H9 (cell line): ENCODE results near the gene ACKR3. TPM values are rescaled to one million over a fixed set of nuclear protein-coding genes. Genes with fewer than 3 reads are reported as not detected.

Experiments used
- DNase-seq: peaks from one replicate; pipeline ENCODE4 v3.0.0-alpha.2; 2017
- H2AFZ ChIP-seq: one replicate; pipeline ENCODE4 v1.6.1; 2013; ENCODE audit warnings: mild to moderate bottlenecking, low read length, control low read depth, moderate library complexity
- H2AK5ac ChIP-seq: 2 replicates; pipeline ENCODE4 v1.6.1; 2013; ENCODE audit warnings: low read length, control low read depth, mixed read lengths; ENCODE audit not compliant: insufficient read length
- H2BK120ac ChIP-seq: one replicate; pipeline ENCODE4 v1.6.1; 2013; ENCODE audit warnings: low read depth, mild to moderate bottlenecking, low read length, control low read depth, inconsistent platforms; ENCODE audit not compliant: poor library complexity, severe bottlenecking
- H2BK12ac ChIP-seq: 2 replicates; pipeline ENCODE4 v1.6.1; 2013; ENCODE audit warnings: low read length, control low read depth, mixed read lengths, low read depth; ENCODE audit not compliant: insufficient read length
- H2BK15ac ChIP-seq: 2 replicates; pipeline ENCODE4 v1.6.1; 2013; ENCODE audit warnings: low read depth, low read length, control low read depth
- H2BK20ac ChIP-seq: one replicate; pipeline ENCODE4 v1.6.1; 2013; ENCODE audit warnings: low read depth, mild to moderate bottlenecking, low read length, control low read depth, inconsistent platforms; ENCODE audit not compliant: poor library complexity, severe bottlenecking
- H2BK5ac ChIP-seq: 2 replicates; pipeline ENCODE4 v1.6.1; 2013; ENCODE audit warnings: low read length, control low read depth, mixed read lengths; ENCODE audit not compliant: insufficient read length
- H3K14ac ChIP-seq: 2 replicates; pipeline ENCODE4 v1.6.1; 2013; ENCODE audit warnings: low read length, control low read depth; ENCODE audit not compliant: insufficient read depth
- H3K18ac ChIP-seq: 2 replicates; pipeline ENCODE4 v1.6.1; 2013; ENCODE audit warnings: low read depth, mild to moderate bottlenecking, mixed read lengths, low read length, control low read depth; ENCODE audit not compliant: insufficient read length
- H3K23ac ChIP-seq: 2 replicates; pipeline ENCODE4 v1.6.1; 2013; ENCODE audit warnings: low read length, control low read depth, mixed read lengths, low read depth; ENCODE audit not compliant: insufficient read length
- H3K23me2 ChIP-seq: 2 replicates; pipeline ENCODE4 v1.6.1; 2013; ENCODE audit warnings: low read depth, mild to moderate bottlenecking, mixed read lengths, low read length, control low read depth; ENCODE audit not compliant: insufficient read length, poor library complexity, severe bottlenecking
- H3K27ac ChIP-seq: 2 replicates; pipeline ENCODE4 v1.5.1; 2013; ENCODE audit warnings: low read length, control low read depth, mixed read lengths, low read depth; ENCODE audit not compliant: insufficient read length
- H3K27me3 ChIP-seq: 2 replicates; pipeline ENCODE4 v1.6.1; 2013; ENCODE audit warnings: low read length, control low read depth, inconsistent platforms; ENCODE audit not compliant: insufficient read depth
- H3K4ac ChIP-seq: 2 replicates; pipeline ENCODE4 v1.6.1; 2013; ENCODE audit warnings: low read depth, mild to moderate bottlenecking, control low read depth, inconsistent platforms, low read length, moderate library complexity
- H3K4me1 ChIP-seq: 2 replicates; pipeline ENCODE4 v1.6.1; 2013; ENCODE audit warnings: low read length, control low read depth, inconsistent platforms; ENCODE audit not compliant: insufficient read depth
- H3K4me2 ChIP-seq: 2 replicates; pipeline ENCODE4 v1.6.1; 2013; ENCODE audit warnings: low read length, control low read depth, mixed read lengths; ENCODE audit not compliant: insufficient read length, insufficient read depth
- H3K56ac ChIP-seq: 2 replicates; pipeline ENCODE4 v1.6.1; 2013; ENCODE audit warnings: low read depth, mild to moderate bottlenecking, mixed read lengths, low read length, control low read depth; ENCODE audit not compliant: insufficient read length
- H3K79me1 ChIP-seq: 2 replicates; pipeline ENCODE4 v1.6.1; 2013; ENCODE audit warnings: low read depth, mild to moderate bottlenecking, moderate library complexity, low read length, control low read depth, inconsistent platforms; ENCODE audit not compliant: insufficient read depth, poor library complexity, severe bottlenecking
- H3K79me2 ChIP-seq: 2 replicates; pipeline ENCODE4 v1.6.1; 2013; ENCODE audit warnings: low read length, control low read depth, inconsistent platforms; ENCODE audit not compliant: insufficient read depth
- H3K9ac ChIP-seq: 2 replicates; pipeline ENCODE4 v1.6.1; 2013; ENCODE audit warnings: low read length, control low read depth, mixed read lengths; ENCODE audit not compliant: insufficient read length; ENCODE audit errors: extremely low read depth
- H3K9me3 ChIP-seq: one replicate; pipeline ENCODE4 v1.6.1; 2013; ENCODE audit warnings: low read depth, low read length, inconsistent platforms; ENCODE audit not compliant: control insufficient read depth
- H3T11ph ChIP-seq: one replicate; pipeline ENCODE4 v1.6.1; 2013; ENCODE audit warnings: mild to moderate bottlenecking, low read length, control low read depth, inconsistent platforms
- H4K20me1 ChIP-seq: one replicate; pipeline ENCODE4 v1.6.1; 2013; ENCODE audit not compliant: control insufficient read depth, insufficient read length, insufficient read depth
- H4K5ac ChIP-seq: 2 replicates; pipeline ENCODE4 v1.6.1; 2013; ENCODE audit warnings: low read depth, mild to moderate bottlenecking, mixed read lengths, low read length, control low read depth; ENCODE audit not compliant: insufficient read length
- H4K8ac ChIP-seq: replicated peaks from 2 replicates; pipeline ENCODE4 v1.6.1; 2013; ENCODE audit warnings: low read length, control low read depth, mixed read lengths, low read depth; ENCODE audit not compliant: insufficient read length
- H4K91ac ChIP-seq: 2 replicates; pipeline ENCODE4 v1.6.1; 2013; ENCODE audit warnings: low read depth, mild to moderate bottlenecking, moderate library complexity, mixed read lengths, low read length, control low read depth; ENCODE audit not compliant: insufficient read length
- H3K27ac Mint-ChIP-seq, 3 experiments: 2 replicates in 2 of 3; 3 replicates in 1 of 3; pipeline ENCODE4 v1.8.0; 2020 to 2021; ENCODE audit warnings: mixed read lengths in 3 of 3, mild to moderate bottlenecking in 1 of 3, moderate library complexity in 1 of 3
- H3K27me3 Mint-ChIP-seq: 2 replicates; pipeline ENCODE4 v1.8.0; 2021; ENCODE audit warnings: low read depth, mild to moderate bottlenecking, moderate library complexity, mixed read lengths
- H3K36me3 Mint-ChIP-seq, 3 experiments: 2 replicates in 2 of 3; 3 replicates in 1 of 3; pipeline ENCODE4 v1.8.0; 2020 to 2021; ENCODE audit warnings: low read depth in 3 of 3, mixed read lengths in 3 of 3; ENCODE audit not compliant: insufficient read depth in 1 of 3
- H3K4me1 Mint-ChIP-seq, 2 experiments: 2 replicates each; pipeline ENCODE4 v1.8.0; 2020; ENCODE audit warnings: mixed read lengths in 2 of 2
- H3K4me3 Mint-ChIP-seq, 2 experiments: 2 replicates in 1 of 2; 3 replicates in 1 of 2; pipeline ENCODE4 v1.8.0; 2020 to 2021; ENCODE audit warnings: mild to moderate bottlenecking in 2 of 2, mixed read lengths in 2 of 2, moderate library complexity in 1 of 2
- H3K9me3 Mint-ChIP-seq, 2 experiments: 2 replicates in 1 of 2; 3 replicates in 1 of 2; pipeline ENCODE4 v1.8.0; 2020; ENCODE audit warnings: mild to moderate bottlenecking in 2 of 2, mixed read lengths in 2 of 2, moderate library complexity in 1 of 2
- CTCF ChIP-seq: fragments of 200-600 bp; sonication (generic); conservative IDR thresholded peaks from 3 replicates; pipeline ENCODE4 v1.8.0; 2021; ENCODE audit warnings: antibody characterized with exemption, mild to moderate bottlenecking
- WGBS: extraction: QIAGEN DNeasy Blood & Tissue Kit; methylation state at CpG from one replicate; pipeline ENCODE4 v1.1.7; 2013; ENCODE audit warnings: missing lambda C conversion rate, low lambda C conversion rate, mixed read lengths; ENCODE audit not compliant: insufficient read length; ENCODE audit errors: extremely low coverage; 5-methylcytosine and 5-hydroxymethylcytosine counted together
- total RNA-seq: library from RNA; stranded (reverse); gene quantifications from 2 replicates; pipeline ENCODE4 v1.2.1, GENCODE V29; 2021

ACKR3 gene
- total RNA-seq, 1 experiment from 2014 or later: 0.44 TPM

- no peak overlapping the region for H2AK5ac ChIP-seq
- H3K9me3 Mint-ChIP-seq: no peaks in the 10 kb centered on the region
These were observed 33.9 kb downstream of the ACKR3 start for GRCh38 chr2:236603361-236604015.

More at GRCh38 chr2:236603361-236604015, 33.9 kb downstream of the ACKR3 start:
- Histone ChIP-seq H3K9ac (no peak overlapping the region), H3K27ac (no peak overlapping the region), H2BK120ac (no peak overlapping the region), H3K79me1 (no peaks in the 10 kb centered on the region), H3K4me1 (no peaks in the 10 kb centered on the region), H3K9me3 (no peaks in the 10 kb centered on the region), H3K14ac (no peak overlapping the region), H3K18ac (no peak overlapping the region), H3K27me3 (no peaks in the 10 kb centered on the region), H3K4ac (no peak overlapping the region), H3T11ph (no peak overlapping the region), H3K56ac (no peak overlapping the region), H4K20me1 (no peaks in the 10 kb centered on the region), H2BK15ac (no peak overlapping the region), H2BK20ac (no peak overlapping the region), H3K23me2 (no peaks in the 10 kb centered on the region), H3K23ac (no peak overlapping the region), H4K8ac (no peak overlapping the region), H2BK5ac (no peak overlapping the region), H4K91ac (no peak overlapping the region), H2BK12ac (no peak overlapping the region), H4K5ac (no peak overlapping the region), H3K4me2 (no peak overlapping the region), H3K79me2 (no peaks in the 10 kb centered on the region), H2AFZ (no peak overlapping the region)
- WGBS: no CpG with 5 or more reads among the region's 15 CpGs
- Mint-ChIP-seq H3K27me3 (peaks cover 26% of the 10 kb centered on the region), H3K27ac (no peak overlapping the region), H3K36me3 (no peaks in the 10 kb centered on the region), H3K4me3 (no peak overlapping the region), H3K4me1 (peaks cover 5 to 10% of the 10 kb centered on the region in 2 experiments)
- no peak for TF ChIP-seq CTCF
- DNase-seq: no peak
